ENCODE results near the gene GCNT2.
A peak's percentile ranks its signal among the peaks of the same experiment; 100 is the strongest.
"Not testable (repeated sequence)": the region's sequence is repeated elsewhere in the genome, so short reads cannot be mapped to it uniquely, and the experiment has no call there.

Gene GCNT2

GRCh38 chr6:10569392-10570127, 48.4 kb downstream of the GCNT2 start:
- peak; percentile 78 to 92 for DNase-seq
- H3K23ac ChIP-seq (ENCODE audit: low read length) = no peak overlapping the region
- no peak overlapping the region for H2AK5ac ChIP-seq (ENCODE audit: low read length)
- H3K27me3 ChIP-seq (ENCODE audit: insufficient read depth, low read length) = no peaks in the 10 kb centered on the region
- no peak overlapping the region for H3K14ac ChIP-seq (ENCODE audit: low read length)
- no peaks in the 10 kb centered on the region for H3K79me2 ChIP-seq (ENCODE audit: control insufficient read depth, insufficient read depth, low read length, poor library complexity)
- H3K4ac ChIP-seq (ENCODE audit: low read depth, low read length) = no peak overlapping the region
- H3K9me3 ChIP-seq (ENCODE audit: insufficient read depth, low read depth, low read length) = no peaks in the 10 kb centered on the region
- no peak overlapping the region for H3K9ac ChIP-seq (ENCODE audit: low read length)
- H2BK120ac ChIP-seq (ENCODE audit: insufficient read depth, low read length, poor library complexity) = no peak overlapping the region
- peak overlapping the region; percentile 21 for H3K27ac ChIP-seq (ENCODE audit: low read depth, low read length)
- whole genome bisulfite sequencing (ENCODE audit: extremely low coverage, insufficient coverage, insufficient read length) = no CpG with 5 or more reads among the region's 5 CpGs
- no peak overlapping the region for H2AFZ ChIP-seq (ENCODE audit: insufficient read depth, low read length, poor library complexity)
- H3K4me1 ChIP-seq (ENCODE audit: control insufficient read depth in 1 of 2, insufficient read depth in 2 of 2, low read length in 2 of 2) = peaks cover 4 to 13% of the 10 kb centered on the region in 2 experiments
- no peaks in the 10 kb centered on the region for H3K36me3 ChIP-seq (ENCODE audit: control insufficient read depth in 1 of 2, insufficient read depth in 2 of 2, low read length in 2 of 2)
- no peak overlapping the region for H3K4me3 ChIP-seq (ENCODE audit: low read depth, low read length)
- H2BK12ac ChIP-seq (ENCODE audit: low read length) = peak overlapping the region; percentile 34
- no peak overlapping the region for H3K18ac ChIP-seq (ENCODE audit: low read length)
- no peak overlapping the region for H2BK5ac ChIP-seq (ENCODE audit: low read depth, low read length, poor library complexity)
- H3K4me2 ChIP-seq (ENCODE audit: low read length) = no peak overlapping the region
- peaks cover 10% of the 10 kb centered on the region for H3K79me1 ChIP-seq (ENCODE audit: low read length)
- H4K12ac ChIP-seq (ENCODE audit: low read depth, low read length) = no peak overlapping the region
- H4K91ac ChIP-seq (ENCODE audit: low read depth, low read length) = no peak overlapping the region
- no peak overlapping the region for H4K8ac ChIP-seq (ENCODE audit: low read depth, low read length)

DNA sequence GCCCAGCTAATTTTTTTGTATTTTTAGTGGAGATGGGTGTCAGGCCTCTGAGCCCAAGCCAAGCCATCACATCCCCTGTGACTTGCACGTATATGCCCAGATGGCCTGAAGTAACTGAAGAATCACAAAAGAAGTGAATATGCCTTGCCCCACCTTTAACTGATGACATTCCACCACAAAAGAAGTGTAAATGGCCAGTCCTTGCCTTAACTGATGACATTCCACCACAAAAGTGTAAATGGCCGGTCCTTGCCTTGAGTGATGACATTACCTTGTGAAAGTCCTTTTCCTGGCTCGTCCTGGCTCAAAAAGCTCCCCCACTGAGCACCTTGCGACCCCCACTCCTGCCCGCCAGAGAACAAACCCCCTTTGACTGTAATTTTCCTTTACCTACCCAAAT, 54.4 kb downstream of the GCNT2 start:
- H3K4me3 ChIP-seq (ENCODE audit: low read depth, low read length); H3K9ac ChIP-seq (ENCODE audit: low read length); H2BK12ac ChIP-seq (ENCODE audit: low read length); H3K14ac ChIP-seq (ENCODE audit: low read length); H3K23ac ChIP-seq (ENCODE audit: low read length); H3K79me2 ChIP-seq (ENCODE audit: control insufficient read depth, insufficient read depth, low read length, poor library complexity); H3K36me3 ChIP-seq (ENCODE audit: control insufficient read depth in 1 of 2, insufficient read depth in 2 of 2, low read length in 2 of 2); H2AK5ac ChIP-seq (ENCODE audit: low read length); H3K79me1 ChIP-seq (ENCODE audit: low read length); DNase-seq; H3K4me2 ChIP-seq (ENCODE audit: low read length); H3K9me3 ChIP-seq (ENCODE audit: insufficient read depth, low read depth, low read length); H2BK5ac ChIP-seq (ENCODE audit: low read depth, low read length, poor library complexity); H3K27ac ChIP-seq (ENCODE audit: low read depth, low read length); H3K4ac ChIP-seq (ENCODE audit: low read depth, low read length); H3K4me1 ChIP-seq (ENCODE audit: control insufficient read depth in 1 of 2, insufficient read depth in 2 of 2, low read length in 2 of 2); H3K18ac ChIP-seq (ENCODE audit: low read length); H2AFZ ChIP-seq (ENCODE audit: insufficient read depth, low read length, poor library complexity); H3K27me3 ChIP-seq (ENCODE audit: insufficient read depth, low read length); H2BK120ac ChIP-seq (ENCODE audit: insufficient read depth, low read length, poor library complexity); H4K8ac ChIP-seq (ENCODE audit: low read depth, low read length); H4K12ac ChIP-seq (ENCODE audit: low read depth, low read length); H4K91ac ChIP-seq (ENCODE audit: low read depth, low read length): not testable (repeated sequence)
- WGBS (ENCODE audit: extremely low coverage, insufficient coverage, insufficient read length) = no CpG with 5 or more reads among the region's 5 CpGs

GRCh38 chr6:10576226-10576625, 55.1 kb downstream of the GCNT2 start:
- Histone ChIP-seq H2BK5ac (ENCODE audit: low read depth, low read length, poor library complexity) (no peak overlapping the region), H3K27ac (ENCODE audit: low read depth, low read length) (no peak overlapping the region), H3K27me3 (ENCODE audit: insufficient read depth, low read length) (no peaks in the 10 kb centered on the region), H3K14ac (ENCODE audit: low read length) (no peak overlapping the region), H3K23ac (ENCODE audit: low read length) (no peak overlapping the region), H3K9ac (ENCODE audit: low read length) (no peak overlapping the region), H3K4me2 (ENCODE audit: low read length) (no peak overlapping the region), H3K4me3 (ENCODE audit: low read depth, low read length) (no peak overlapping the region), H3K79me2 (ENCODE audit: control insufficient read depth, insufficient read depth, low read length, poor library complexity) (no peaks in the 10 kb centered on the region), H3K79me1 (ENCODE audit: low read length) (no peaks in the 10 kb centered on the region), H4K91ac (ENCODE audit: low read depth, low read length) (no peak overlapping the region), H3K9me3 (ENCODE audit: insufficient read depth, low read depth, low read length) (no peaks in the 10 kb centered on the region), H3K18ac (ENCODE audit: low read length) (no peak overlapping the region), H4K12ac (ENCODE audit: low read depth, low read length) (no peak overlapping the region), H2BK12ac (ENCODE audit: low read length) (no peak overlapping the region), H2AFZ (ENCODE audit: insufficient read depth, low read length, poor library complexity) (no peak overlapping the region), H3K36me3 (ENCODE audit: control insufficient read depth in 1 of 2, insufficient read depth in 2 of 2, low read length in 2 of 2) (no peaks in the 10 kb centered on the region), H2AK5ac (ENCODE audit: low read length) (no peak overlapping the region), H4K8ac (ENCODE audit: low read depth, low read length) (no peak overlapping the region), H3K4me1 (ENCODE audit: control insufficient read depth in 1 of 2, insufficient read depth in 2 of 2, low read length in 2 of 2) (peaks cover 4 to 6% of the 10 kb centered on the region in 2 experiments), H3K4ac (ENCODE audit: low read depth, low read length) (no peak overlapping the region), H2BK120ac (ENCODE audit: insufficient read depth, low read length, poor library complexity) (no peak overlapping the region)
- peak in 1 of 2 donors; percentile 49 for DNase-seq
- no CpG with 5 or more reads among the region's 4 CpGs for WGBS (ENCODE audit: extremely low coverage, insufficient coverage, insufficient read length)

DNA sequence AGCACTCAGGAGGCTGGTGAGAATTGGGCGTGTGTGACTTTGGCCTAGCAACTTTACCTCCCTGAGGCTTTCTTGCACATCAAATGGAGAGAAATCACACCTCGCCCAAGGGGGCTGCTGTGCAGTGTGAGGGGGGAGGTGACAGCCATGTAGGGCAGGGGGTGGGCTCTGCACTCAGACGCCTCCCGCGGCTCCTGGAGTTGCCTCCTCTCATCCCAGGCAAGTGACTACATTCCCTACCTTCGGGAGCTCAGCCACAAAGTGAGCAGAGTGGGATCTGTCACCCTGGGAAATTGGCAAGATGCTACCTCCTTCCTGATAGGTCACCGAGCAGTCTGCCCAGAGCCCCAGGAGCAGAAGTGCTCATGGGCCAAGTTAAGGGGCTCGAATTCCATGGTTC, 56.0 kb downstream of the GCNT2 start:
- H4K8ac ChIP-seq (ENCODE audit: low read depth, low read length) = no peak overlapping the region
- H3K14ac ChIP-seq (ENCODE audit: low read length) = no peak overlapping the region
- no peaks in the 10 kb centered on the region for H3K79me1 ChIP-seq (ENCODE audit: low read length)
- no peak overlapping the region for H2AK5ac ChIP-seq (ENCODE audit: low read length)
- no peak overlapping the region for H4K91ac ChIP-seq (ENCODE audit: low read depth, low read length)
- no peak overlapping the region for H3K27ac ChIP-seq (ENCODE audit: low read depth, low read length)
- H3K4me1 ChIP-seq (ENCODE audit: control insufficient read depth in 1 of 2, insufficient read depth in 2 of 2, low read length in 2 of 2) = peaks cover 4 to 6% of the 10 kb centered on the region in 2 experiments
- H3K27me3 ChIP-seq (ENCODE audit: insufficient read depth, low read length) = no peaks in the 10 kb centered on the region
- H2AFZ ChIP-seq (ENCODE audit: insufficient read depth, low read length, poor library complexity) = no peak overlapping the region
- H3K9me3 ChIP-seq (ENCODE audit: insufficient read depth, low read depth, low read length) = no peaks in the 10 kb centered on the region
- no CpG with 5 or more reads among the region's 8 CpGs for WGBS (ENCODE audit: extremely low coverage, insufficient coverage, insufficient read length)
- no peak overlapping the region for H2BK5ac ChIP-seq (ENCODE audit: low read depth, low read length, poor library complexity)
- no peak overlapping the region for H3K9ac ChIP-seq (ENCODE audit: low read length)
- no peak overlapping the region for H3K23ac ChIP-seq (ENCODE audit: low read length)
- H3K79me2 ChIP-seq (ENCODE audit: control insufficient read depth, insufficient read depth, low read length, poor library complexity) = no peaks in the 10 kb centered on the region
- no peak overlapping the region for H2BK120ac ChIP-seq (ENCODE audit: insufficient read depth, low read length, poor library complexity)
- H3K18ac ChIP-seq (ENCODE audit: low read length) = no peak overlapping the region
- no peak overlapping the region for H3K4me3 ChIP-seq (ENCODE audit: low read depth, low read length)
- no peak overlapping the region for H4K12ac ChIP-seq (ENCODE audit: low read depth, low read length)
- no peak overlapping the region for H2BK12ac ChIP-seq (ENCODE audit: low read length)
- H3K36me3 ChIP-seq (ENCODE audit: control insufficient read depth in 1 of 2, insufficient read depth in 2 of 2, low read length in 2 of 2) = no peaks in the 10 kb centered on the region
- no peak for DNase-seq
- no peak overlapping the region for H3K4ac ChIP-seq (ENCODE audit: low read depth, low read length)
- H3K4me2 ChIP-seq (ENCODE audit: low read length) = no peak overlapping the region
